CD14-positive monocyte (primary cell): ENCODE results near the gene GUCY1A1. TPM values are rescaled to one million over a fixed set of nuclear protein-coding genes. Genes with fewer than 3 reads are reported as not detected.

ENCODE experiments used
- DNase-seq, 3 donors: peaks; one replicate each; pipeline ENCODE4 v3.0.0-alpha.2; 2011 to 2022
- H2AFZ ChIP-seq: 2 replicates; pipeline ENCODE4 v1.6.0; 2012; ENCODE audit warnings: mild to moderate bottlenecking, low read depth, low read length, inconsistent platforms; ENCODE audit not compliant: insufficient read depth, poor library complexity, severe bottlenecking
- H3K27ac ChIP-seq, 2 donors: 1 replicate in 1 of 2; 2 replicates in 1 of 2; pipeline ENCODE4 v1.5.1; 2012 to 2013; ENCODE audit warnings: low read length in 2 of 2, control low read depth in 1 of 2, inconsistent platforms in 1 of 2, low read depth in 1 of 2, mild to moderate bottlenecking in 1 of 2
- H3K27me3 ChIP-seq, 2 donors: one replicate each; pipeline versions ENCODE4 v1.6.0 to v1.6.1; 2011 to 2013; ENCODE audit warnings: low read length in 2 of 2; ENCODE audit not compliant: control insufficient read depth in 2 of 2, insufficient read depth in 2 of 2
- H3K36me3 ChIP-seq, 2 donors: replicated peaks in 1 of 2; 1 replicate in 1 of 2; 2 replicates in 1 of 2; pipeline versions ENCODE4 v1.5.1 to v1.6.1; 2012 to 2013; ENCODE audit warnings: low read length in 2 of 2, control low read depth in 1 of 2, inconsistent platforms in 1 of 2, mild to moderate bottlenecking in 1 of 2; ENCODE audit not compliant: insufficient read depth in 2 of 2, control insufficient read depth in 1 of 2
- H3K4me1 ChIP-seq, 2 donors: 1 replicate in 1 of 2; 2 replicates in 1 of 2; pipeline versions ENCODE4 v1.5.1 to v1.6.1; 2012 to 2013; ENCODE audit warnings: low read length in 2 of 2, control low read depth in 1 of 2, inconsistent platforms in 1 of 2, mild to moderate bottlenecking in 1 of 2, moderate library complexity in 1 of 2; ENCODE audit not compliant: insufficient read depth in 2 of 2, control insufficient read depth in 1 of 2
- H3K4me2 ChIP-seq: replicated peaks from 2 replicates; pipeline ENCODE3; 2012; ENCODE audit warnings: low read length, moderate library complexity, mild to moderate bottlenecking; ENCODE audit not compliant: poor library complexity, severe bottlenecking; ENCODE audit errors: extremely low read depth
- H3K4me3 ChIP-seq, 3 experiments: fragments of 200-600 bp in 1 of 3; sonication (generic) in 1 of 3; replicated peaks in 1 of 3; 1 replicate in 2 of 3; 2 replicates in 1 of 3; pipeline ENCODE4 v1.5.1; 2011 to 2013; ENCODE audit warnings: low read length in 3 of 3, mild to moderate bottlenecking in 3 of 3, control low read depth in 2 of 3, low read depth in 2 of 3, inconsistent platforms in 1 of 3, moderate library complexity in 1 of 3
- H3K79me2 ChIP-seq: 2 replicates; pipeline ENCODE4 v1.6.0; 2012; ENCODE audit warnings: mild to moderate bottlenecking, control low read depth, inconsistent platforms, low read length, moderate library complexity; ENCODE audit not compliant: insufficient read depth
- H3K9ac ChIP-seq: 2 replicates; pipeline ENCODE4 v1.6.0; 2017; ENCODE audit warnings: low read length, mild to moderate bottlenecking; ENCODE audit not compliant: insufficient read depth, poor library complexity, severe bottlenecking
- H3K9me3 ChIP-seq, 2 donors: replicated peaks in 1 of 2; 1 replicate in 1 of 2; 2 replicates in 1 of 2; pipeline versions ENCODE4 v1.5.1 to v1.6.1; 2012 to 2013; ENCODE audit warnings: low read length in 2 of 2, control low read depth in 1 of 2; ENCODE audit not compliant: control insufficient read depth in 1 of 2, insufficient read depth in 1 of 2
- H4K20me1 ChIP-seq: 2 replicates; pipeline ENCODE4 v1.6.0; 2012; ENCODE audit warnings: mild to moderate bottlenecking, low read length, control low read depth, moderate library complexity; ENCODE audit not compliant: insufficient read depth
- H3K27ac Mint-ChIP-seq, 7 donors: one replicate each; pipeline ENCODE4 v1.8.0; 2020; ENCODE audit warnings: mild to moderate bottlenecking in 7 of 7, mixed read lengths in 7 of 7, moderate library complexity in 6 of 7, inconsistent platforms in 2 of 7
- H3K27me3 Mint-ChIP-seq, 3 donors: one replicate each; pipeline ENCODE4 v1.8.0; 2021 to 2022; ENCODE audit warnings: low read depth in 3 of 3, mild to moderate bottlenecking in 3 of 3, mixed read lengths in 3 of 3, moderate library complexity in 3 of 3, inconsistent platforms in 1 of 3
- H3K36me3 Mint-ChIP-seq, 2 donors: one replicate each; pipeline ENCODE4 v1.8.0; 2020; ENCODE audit warnings: mixed read lengths in 2 of 2, inconsistent platforms in 1 of 2, mild to moderate bottlenecking in 1 of 2
- H3K4me1 Mint-ChIP-seq: one replicate; pipeline ENCODE4 v1.8.0; 2020; ENCODE audit warnings: mild to moderate bottlenecking, mixed read lengths
- H3K4me3 Mint-ChIP-seq, 2 donors: one replicate each; pipeline ENCODE4 v1.8.0; 2020; ENCODE audit warnings: mild to moderate bottlenecking in 2 of 2, mixed read lengths in 2 of 2, moderate library complexity in 1 of 2
- H3K9me3 Mint-ChIP-seq, 7 donors: one replicate each; pipeline ENCODE4 v1.8.0; 2020 to 2022; ENCODE audit warnings: mixed read lengths in 7 of 7, mild to moderate bottlenecking in 6 of 7, moderate library complexity in 6 of 7, inconsistent platforms in 2 of 7
- CTCF ChIP-seq: fragments of 200-600 bp; IDR thresholded peaks from one replicate; pipeline ENCODE4 v1.8.0; 2022; ENCODE audit warnings: antibody characterized with exemption, mild to moderate bottlenecking
- WGBS: methylation state at CpG from one replicate; pipeline ENCODE4 v1.1.5; 2013; ENCODE audit warnings: missing lambda C conversion rate; ENCODE audit not compliant: insufficient coverage; 5-methylcytosine and 5-hydroxymethylcytosine counted together
- intact Hi-C, 2 donors: fragments of 100-400 bp; cut with micrococcal nuclease; formaldehyde crosslinking; loops; one replicate each; pipeline versions ENCODE4 v1.15.0 to v1.15.1; 2023
- polyA plus RNA-seq, 3 donors: library from polyadenylated mRNA; depleted of rRNA in 1 of 3; unstranded in 2 of 3; stranded (reverse) in 1 of 3; fragments of 300-500 nt in 2 of 3; fragments of >200 nt in 1 of 3; fragmentation: Illumina TruSeq in 2 of 3; gene quantifications; 1 replicate in 2 of 3; 2 replicates in 1 of 3; pipeline ENCODE4 v1.2.3, GENCODE V29; 2012 to 2021

The GUCY1A1 gene
- polyA plus RNA-seq, 3 donors = 0.88 to 1.2 (median 0.95) TPM

- no CpG with 5 or more reads among the region's 2 CpGs for WGBS
- no peak for DNase-seq
- Histone ChIP-seq H3K4me2 (no peak overlapping the region), H4K20me1 (no peaks in the 10 kb centered on the region), H2AFZ (no peak overlapping the region), H3K36me3 (no peaks in the 10 kb centered on the region), H3K4me1 (peaks cover 25 to 46% of the 10 kb centered on the region in 2 donors), H3K79me2 (no peaks in the 10 kb centered on the region), H3K27ac (no peak overlapping the region), H3K27me3 (no peaks in the 10 kb centered on the region), H3K9ac (no peak overlapping the region), H3K4me3 (no peak overlapping the region), H3K9me3 (no peaks in the 10 kb centered on the region)
- H3K36me3 Mint-ChIP-seq = no peaks in the 10 kb centered on the region
- H3K4me3 Mint-ChIP-seq = no peak overlapping the region
- H3K9me3 Mint-ChIP-seq = no peaks in the 10 kb centered on the region
- no peak for TF ChIP-seq CTCF
- no peak overlapping the region for H3K27ac Mint-ChIP-seq
- intact Hi-C loops = loop anchor here in 1 of 2 donors (10.0 kb wide), 1 partner anchor 77 kb away; the partner anchor contains the start of gene GUCY1B1
- H3K27me3 Mint-ChIP-seq = peaks cover 0 to 5% (median 2%) of the 10 kb centered on the region in 3 donors
- H3K4me1 Mint-ChIP-seq = peaks cover 42% of the 10 kb centered on the region
These were observed 11.4 kb downstream of the GUCY1A1 start for GRCh38 chr4:155678011-155678410.

GRCh38 chr4:155679343-155679742, 12.7 kb downstream of the GUCY1A1 start:
- intact Hi-C loops = loop anchor here in 1 of 2 donors (10.0 kb wide), 1 partner anchor 75 kb away; the partner anchor contains the start of gene GUCY1B1

More at GRCh38 chr4:155679343-155679742, 12.7 kb downstream of the GUCY1A1 start:
- Histone ChIP-seq H3K9ac (no peak overlapping the region), H3K9me3 (no peaks in the 10 kb centered on the region), H2AFZ (no peak overlapping the region), H3K79me2 (no peaks in the 10 kb centered on the region), H3K4me3 (no peak overlapping the region), H3K36me3 (no peaks in the 10 kb centered on the region), H3K4me1 (peaks cover 25 to 46% of the 10 kb centered on the region in 2 donors), H3K4me2 (no peak overlapping the region), H3K27me3 (no peaks in the 10 kb centered on the region), H3K27ac (no peak overlapping the region), H4K20me1 (no peaks in the 10 kb centered on the region)
- Mint-ChIP-seq H3K36me3 (no peaks in the 10 kb centered on the region), H3K27me3 (peaks cover 0 to 5% (median 2%) of the 10 kb centered on the region in 3 donors), H3K4me3 (peak overlapping the region in 1 of 2 donors; percentile 59), H3K27ac (peak overlapping the region in 2 of 7 donors; percentile 23 to 53), H3K9me3 (no peaks in the 10 kb centered on the region), H3K4me1 (peaks cover 40% of the 10 kb centered on the region)
- no peak for TF ChIP-seq CTCF
- 0% methylated on average over 1 of the region's 5 CpGs for WGBS
- peak; percentile 56 to 88 (median 74) for DNase-seq
